Small intestine (tissue), 7 donors: ENCODE results near the gene MAPKAPK5. TPM values are rescaled to one million over a fixed set of nuclear protein-coding genes. Genes with fewer than 3 reads are reported as not detected.
"Not testable (repeated sequence)": the region's sequence is repeated elsewhere in the genome, so short reads cannot be mapped to it uniquely, and the experiment has no call there.

Experiments
- DNase-seq, 2 donors: peaks; one replicate each; pipeline versions ENCODE4 v3.0.0 to v3.0.0-alpha.2; 2013
- FAIRE-seq: peaks from 2 replicates; lab custom pipeline; 2012; peaks lifted over from hg19 to GRCh38; lab: Jason Lieb, UNC
- H3K27ac ChIP-seq, 3 donors: one replicate each; pipeline ENCODE4 v1.5.1; 2013; ENCODE audit warnings: low read length in 2 of 3, mild to moderate bottlenecking in 2 of 3, control low read depth in 1 of 3, inconsistent platforms in 1 of 3, low read depth in 1 of 3, moderate library complexity in 1 of 3
- H3K27me3 ChIP-seq, 3 donors: one replicate each; pipeline ENCODE4 v1.6.1; 2013; ENCODE audit warnings: low read length in 3 of 3, inconsistent platforms in 1 of 3; ENCODE audit not compliant: control insufficient read depth in 3 of 3, insufficient read depth in 3 of 3
- H3K36me3 ChIP-seq, 3 donors: one replicate each; pipeline ENCODE4 v1.6.1; 2013; ENCODE audit warnings: low read length in 3 of 3, inconsistent platforms in 1 of 3, low read depth in 1 of 3, mild to moderate bottlenecking in 1 of 3, moderate library complexity in 1 of 3; ENCODE audit not compliant: control insufficient read depth in 3 of 3, insufficient read depth in 2 of 3
- H3K4me1 ChIP-seq, 3 donors: one replicate each; pipeline ENCODE4 v1.6.1; 2013; ENCODE audit warnings: low read length in 2 of 3, inconsistent platforms in 1 of 3, low read depth in 1 of 3, mild to moderate bottlenecking in 1 of 3, moderate library complexity in 1 of 3; ENCODE audit not compliant: control insufficient read depth in 3 of 3, insufficient read depth in 2 of 3
- H3K4me3 ChIP-seq, 3 donors: one replicate each; pipeline ENCODE4 v1.5.1; 2013; ENCODE audit warnings: low read length in 3 of 3, control low read depth in 1 of 3, inconsistent platforms in 1 of 3, low read depth in 1 of 3, mild to moderate bottlenecking in 1 of 3, moderate library complexity in 1 of 3
- H3K9me3 ChIP-seq, 2 donors: one replicate each; pipeline ENCODE4 v1.6.1; 2013; ENCODE audit warnings: low read depth in 1 of 2, low read length in 1 of 2; ENCODE audit not compliant: control insufficient read depth in 2 of 2, insufficient read depth in 1 of 2
- WGBS, 3 donors: extraction: QIAGEN DNeasy Blood & Tissue Kit; methylation state at CpG; one replicate each; pipeline ENCODE4 v1.1.7; 2013; 5-methylcytosine and 5-hydroxymethylcytosine counted together
- polyA plus RNA-seq, 4 donors: library from polyadenylated mRNA; stranded (reverse) in 3 of 4; unstranded in 1 of 4; fragments of 200-250 nt in 3 of 4; fragments of 120-200 nt in 1 of 4; gene quantifications; one replicate each; pipeline versions ENCODE4 v1.2.1 to v1.2.3, GENCODE V29; 2013
- donor health status: healthy with polysubstance abuse.
- donor health status: control.
- donor health status: control.
- donor health status: Bipolar disorder and iron deficiency.
- donor health status: healthy.

The MAPKAPK5 gene
- polyA plus RNA-seq, 4 donors: 28.4 to 64.8 (median 41.9) TPM

DNA sequence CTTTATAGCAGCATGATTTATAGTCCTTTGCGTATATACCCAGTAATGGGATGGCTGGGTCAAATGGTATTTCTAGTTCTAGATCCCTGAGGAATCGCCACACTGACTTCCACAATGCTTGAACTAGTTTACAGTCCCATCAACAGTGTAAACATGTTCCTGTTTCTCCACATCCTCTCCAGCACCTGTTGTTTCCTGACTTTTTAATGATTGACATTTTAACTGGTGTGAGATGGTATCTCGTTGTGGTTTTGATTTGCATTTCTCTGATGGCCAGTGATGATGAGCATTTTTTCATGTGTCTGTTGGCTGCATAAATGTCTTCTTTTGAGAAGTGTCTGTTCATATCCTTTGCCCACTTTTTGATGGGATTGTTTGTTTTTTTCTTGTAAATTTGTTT lies 12.4 kb upstream of the MAPKAPK5 start:
- not testable (repeated sequence) for FAIRE-seq, H3K36me3 ChIP-seq, DNase-seq, H3K4me1 ChIP-seq, H3K4me3 ChIP-seq, H3K9me3 ChIP-seq, H3K27me3 ChIP-seq, H3K27ac ChIP-seq
- 74 to 92% (median 87%) methylated on average over 3 of the region's 3 CpGs for WGBS, 3 donors

- 64 to 69% (median 64%) methylated on average over 22 of the region's 22 CpGs for WGBS, 3 donors
- not testable (repeated sequence) for FAIRE-seq, H3K27ac ChIP-seq, DNase-seq, H3K9me3 ChIP-seq, H3K27me3 ChIP-seq, H3K4me3 ChIP-seq, H3K36me3 ChIP-seq, H3K4me1 ChIP-seq
Observed at GRCh38 chr12:111834740-111835386, 7.2 kb upstream of the MAPKAPK5 start.

GRCh38 chr12:111835531-111836181 lies 6.4 kb upstream of the MAPKAPK5 start:
- FAIRE-seq, H3K27ac ChIP-seq, H3K4me3 ChIP-seq, H3K4me1 ChIP-seq, DNase-seq, H3K36me3 ChIP-seq, H3K9me3 ChIP-seq, H3K27me3 ChIP-seq: not testable (repeated sequence)
- 91 to 98% (median 97%) methylated on average over 25 to 28 of the region's 28 CpGs for WGBS, 3 donors

- no peak overlapping the region for H3K4me3 ChIP-seq
- peaks cover 3 to 5% (median 4%) of the 10 kb centered on the region in 3 donors for H3K4me1 ChIP-seq
- H3K27ac ChIP-seq: no peak overlapping the region
- no peaks in the 10 kb centered on the region for H3K9me3 ChIP-seq
- DNase-seq (no peak), FAIRE-seq (no peak)
- peaks cover 0 to 10% (median 3%) of the 10 kb centered on the region in 3 donors for H3K36me3 ChIP-seq
- WGBS, 3 donors: 85 to 94% (median 88%) methylated on average over 3 of the region's 3 CpGs
- H3K27me3 ChIP-seq: no peaks in the 10 kb centered on the region
Observed at GRCh38 chr12:111838353-111838752, 3.7 kb upstream of the MAPKAPK5 start.

DNA sequence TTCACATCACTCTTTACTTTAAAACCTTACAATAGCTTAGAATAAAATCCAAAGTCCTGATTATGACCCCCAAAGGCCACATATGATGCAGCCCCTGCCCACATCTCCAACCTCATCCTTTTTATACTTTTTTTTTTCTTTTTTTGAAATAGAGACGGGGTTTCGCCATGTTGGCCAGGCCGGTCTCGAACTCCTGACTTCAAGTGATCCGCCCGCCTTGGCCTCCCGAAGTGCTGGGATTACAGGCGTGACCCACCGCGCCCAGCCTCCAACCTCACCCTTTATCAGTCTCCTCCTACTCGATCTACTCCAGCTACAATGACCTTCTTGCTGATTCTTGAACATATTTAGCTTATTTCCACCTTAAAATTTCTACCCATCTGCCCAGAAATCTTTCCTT lies 1.2 kb upstream of the MAPKAPK5 start:
- Histone ChIP-seq H3K4me1 (peaks cover 3 to 8% (median 4%) of the 10 kb centered on the region in 3 donors), H3K36me3 (peaks cover 0 to 22% (median 3%) of the 10 kb centered on the region in 3 donors), H3K27me3 (no peaks in the 10 kb centered on the region), H3K4me3 (peak overlapping the region; percentile 79 to 99 (median 83)), H3K27ac (peak overlapping the region; percentile 90 to 98 (median 97)), H3K9me3 (no peaks in the 10 kb centered on the region)
- 7 to 14% (median 13%) methylated on average over 11 of the region's 11 CpGs for WGBS, 3 donors
- peak in 1 of 2 donors; percentile 42 for DNase-seq
- FAIRE-seq: no peak

DNA sequence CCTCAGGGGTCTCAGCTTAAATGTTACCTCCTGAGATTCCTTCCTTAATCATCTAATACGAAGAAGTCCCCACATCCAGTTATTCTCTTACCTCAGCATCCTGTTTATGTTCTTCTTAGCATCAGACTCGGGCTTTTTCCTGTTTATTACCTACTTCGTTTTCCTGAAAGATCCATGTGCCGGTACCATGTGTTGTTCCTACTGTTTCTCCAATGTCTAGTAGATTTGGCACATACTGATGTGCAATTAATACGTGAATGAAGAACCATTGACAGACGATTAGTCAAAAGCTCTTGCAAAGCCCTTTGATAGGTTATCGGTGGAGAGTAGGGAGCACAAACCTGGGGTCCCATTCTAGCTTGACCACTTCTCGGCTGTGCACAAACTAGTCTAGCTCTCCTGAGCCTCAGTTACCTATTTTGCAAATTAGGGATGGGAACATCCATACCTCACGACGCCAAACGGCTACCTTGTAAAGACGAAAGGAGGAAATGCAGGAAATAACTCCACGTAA lies 735 bp upstream of the MAPKAPK5 start:
- FAIRE-seq: no peak
- H3K4me3 ChIP-seq: peak overlapping the region; percentile 79 to 99 (median 83)
- H3K4me1 ChIP-seq: peaks cover 3 to 8% (median 4%) of the 10 kb centered on the region in 3 donors
- H3K27me3 ChIP-seq: no peaks in the 10 kb centered on the region
- no peaks in the 10 kb centered on the region for H3K9me3 ChIP-seq
- H3K36me3 ChIP-seq: peaks cover 0 to 22% (median 3%) of the 10 kb centered on the region in 3 donors
- WGBS, 3 donors: 0% methylated on average over 13 of the region's 13 CpGs
- peak in 1 of 2 donors; percentile 38 for DNase-seq
- H3K27ac ChIP-seq: peak overlapping the region; percentile 90 to 98 (median 97)

DNA sequence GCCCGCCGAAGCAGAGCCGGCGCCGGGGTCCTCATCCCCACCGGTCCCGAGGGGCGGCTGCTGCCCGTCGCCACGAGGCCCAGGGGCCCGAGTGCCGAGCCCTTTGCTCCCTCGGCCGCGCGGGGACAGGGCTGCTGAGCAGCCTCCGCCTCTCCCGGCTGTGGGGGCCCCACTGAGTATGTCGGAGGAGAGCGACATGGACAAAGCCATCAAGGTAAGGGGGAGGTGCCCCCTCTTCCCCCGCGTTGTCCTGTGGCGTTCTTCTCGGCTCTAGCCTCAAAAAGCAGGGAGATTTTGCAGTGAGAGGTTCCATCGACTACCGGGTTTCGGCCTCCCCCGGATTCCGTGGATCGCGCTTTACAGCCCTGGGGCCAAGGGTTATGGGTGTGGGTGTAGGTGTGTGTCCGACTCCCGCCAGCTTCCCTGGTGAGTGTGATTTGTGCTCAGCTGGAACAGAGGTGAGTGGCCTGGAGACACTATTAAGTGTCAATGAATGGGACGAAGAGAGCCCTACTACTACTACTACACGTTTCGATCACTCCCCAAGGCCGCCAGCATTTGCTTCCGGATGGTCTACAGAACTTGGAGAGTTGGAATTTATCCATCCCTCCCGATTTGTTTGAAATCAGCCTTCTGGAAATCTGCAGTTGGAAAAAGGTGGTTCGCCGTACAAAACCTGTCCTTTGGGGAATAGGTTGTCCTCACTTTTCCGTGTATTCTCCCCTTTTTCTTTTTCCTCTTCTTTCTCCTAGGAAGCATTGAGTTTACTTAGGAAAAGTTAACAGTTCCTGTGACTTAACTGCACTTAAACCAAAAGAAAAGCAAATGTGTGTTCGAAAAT lies 748 bp downstream of the MAPKAPK5 start:
- Histone ChIP-seq H3K4me1 (peaks cover 3 to 8% (median 4%) of the 10 kb centered on the region in 3 donors), H3K36me3 (peaks cover 0 to 22% (median 3%) of the 10 kb centered on the region in 3 donors), H3K27ac (peak overlapping the region; percentile 90 to 98 (median 97)), H3K27me3 (no peaks in the 10 kb centered on the region), H3K9me3 (no peaks in the 10 kb centered on the region), H3K4me3 (peak overlapping the region; percentile 79 to 99 (median 83))
- FAIRE-seq (no peak), DNase-seq (peak; percentile 87 to 90)
- 1 to 3% (median 2%) methylated on average over 41 to 44 of the region's 44 CpGs for WGBS, 3 donors

DNA sequence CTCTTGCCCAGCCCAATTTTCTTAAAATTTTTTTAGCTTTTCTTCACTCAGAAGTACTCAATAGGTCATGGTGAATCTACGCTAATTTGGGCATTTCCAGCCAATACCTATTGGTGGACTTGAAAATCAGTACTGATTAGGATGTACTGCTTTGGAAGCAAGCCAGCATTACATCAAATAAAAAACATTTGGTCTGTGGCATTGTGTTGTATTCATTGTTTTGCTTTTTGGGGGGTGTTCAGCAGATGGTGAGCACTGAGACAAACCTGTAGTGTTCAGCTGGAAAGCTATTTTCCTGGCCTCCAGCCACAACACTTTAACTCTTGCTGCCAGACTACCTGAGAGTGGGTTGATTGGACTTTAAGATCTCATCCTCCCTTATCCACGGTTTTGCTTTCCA lies 4.0 kb downstream of the MAPKAPK5 start:
- no peak overlapping the region for H3K4me3 ChIP-seq
- H3K36me3 ChIP-seq: peaks cover 0 to 31% (median 0%) of the 10 kb centered on the region in 3 donors
- H3K9me3 ChIP-seq: peaks cover 0 to 12% of the 10 kb centered on the region in 2 donors
- no peak overlapping the region for H3K27ac ChIP-seq
- DNase-seq (no peak), FAIRE-seq (no peak)
- H3K4me1 ChIP-seq: peaks cover 0 to 2% (median 0%) of the 10 kb centered on the region in 3 donors
- H3K27me3 ChIP-seq: no peaks in the 10 kb centered on the region
- WGBS, 3 donors: 57 to 69% (median 66%) methylated on average over 2 of the region's 2 CpGs
